HG03064 (cell line): ENCODE data around the gene TMCC1.
"Not testable (repeated sequence)": the region's sequence is repeated elsewhere in the genome, so short reads cannot be mapped to it uniquely, and the experiment has no call there.

Experiments
- ATAC-seq: cut with Tn5 transposase; IDR thresholded peaks from one replicate; pipeline ENCODE4 v1.9.1; 2021; ENCODE audit warnings: low read depth; ENCODE audit not compliant: unreplicated experiment

Gene TMCC1

GRCh38 chr3:129736070-129736469 lies 157.4 kb downstream of the TMCC1 start:
- no peak for ATAC-seq

- no peak for ATAC-seq
These were observed 157.9 kb downstream of the TMCC1 start for GRCh38 chr3:129735638-129736037.

- no peak for ATAC-seq
These were observed 159.1 kb downstream of the TMCC1 start for GRCh38 chr3:129734449-129734848.

GRCh38 chr3:129732200-129732876 lies 161.2 kb downstream of the TMCC1 start:
- no peak for ATAC-seq

GRCh38 chr3:129727707-129728106 lies 165.8 kb downstream of the TMCC1 start:
- ATAC-seq, result no peak

GRCh38 chr3:129723558-129724324 lies 169.8 kb downstream of the TMCC1 start:
- no peak for ATAC-seq

GRCh38 chr3:129722527-129722926 lies 171.0 kb downstream of the TMCC1 start:
- no peak for ATAC-seq

GRCh38 chr3:129718201-129718600 lies 175.3 kb downstream of the TMCC1 start:
- no peak for ATAC-seq

GRCh38 chr3:129715854-129716253 lies 177.7 kb downstream of the TMCC1 start:
- ATAC-seq, result no peak

- no peak for ATAC-seq
These were observed 185.1 kb downstream of the TMCC1 start for GRCh38 chr3:129708328-129708861.

- no peak for ATAC-seq
These were observed 188.2 kb downstream of the TMCC1 start for GRCh38 chr3:129705274-129705673.

GRCh38 chr3:129703913-129704312 lies 189.6 kb downstream of the TMCC1 start:
- ATAC-seq, result no peak

GRCh38 chr3:129702934-129703712 lies 190.4 kb downstream of the TMCC1 start:
- no peak for ATAC-seq

GRCh38 chr3:129701161-129701560 lies 192.3 kb downstream of the TMCC1 start:
- ATAC-seq, result no peak

GRCh38 chr3:129699612-129700011 lies 193.9 kb downstream of the TMCC1 start:
- ATAC-seq, result no peak

GRCh38 chr3:129699199-129699598 lies 194.3 kb downstream of the TMCC1 start:
- no peak for ATAC-seq

- ATAC-seq, result no peak
These were observed 196.1 kb downstream of the TMCC1 start for GRCh38 chr3:129697229-129697969.

GRCh38 chr3:129696430-129696829 lies 197.1 kb downstream of the TMCC1 start:
- not testable (repeated sequence) for ATAC-seq

GRCh38 chr3:129695230-129695629 lies 198.3 kb downstream of the TMCC1 start:
- ATAC-seq, result no peak

- ATAC-seq, result no peak
These were observed 199.3 kb downstream of the TMCC1 start for GRCh38 chr3:129694228-129694627.
